Endothelial cell of umbilical vein (primary cell): Measurements from ENCODE around the gene CTNND2. TPM values are rescaled to one million over a fixed set of nuclear protein-coding genes. Genes with fewer than 3 reads are reported as not detected.

Experiments used
- BruUV-seq: library from RNA; stranded (reverse); fragments of 400-500 nt; replicated peaks from 2 replicates; lab custom pipeline; 2021; lab: Mats Ljungman, UMichigan
- CTCF ChIA-PET: fragments of 300-600, 350-600 bp; sonication (Branson Sonifier 250); formaldehyde crosslinking; loops from one replicate; lab custom pipeline; 2021; ENCODE audit warnings: antibody characterized with exemption, inconsistent platforms; lab: Charles Lee
- POLR2A ChIA-PET: fragments of 300-600, 350-600 bp; sonication (Branson Sonifier 250); formaldehyde crosslinking; loops from one replicate; lab custom pipeline; 2021; ENCODE audit warnings: antibody characterized with exemption, inconsistent platforms; lab: Charles Lee
- DNase-seq: peaks from one replicate; pipeline ENCODE4 v3.0.0-alpha.2; 2011; ENCODE audit warnings: low read depth, low spot score
- FAIRE-seq: peaks from 2 replicates; lab custom pipeline; 2011; peaks lifted over from hg19 to GRCh38; lab: Jason Lieb, UNC
- H2AFZ ChIP-seq: 2 replicates; pipeline ENCODE4 v1.6.0; 2012; ENCODE audit warnings: low read depth, low read length, control low read depth, inconsistent platforms
- H3K27ac ChIP-seq: 2 replicates; pipeline ENCODE4 v1.5.1; 2011; ENCODE audit warnings: low read depth, mild to moderate bottlenecking, control low read depth, low read length, moderate library complexity; ENCODE audit not compliant: insufficient read depth
- H3K27me3 ChIP-seq, 2 experiments: 2 replicates each; pipeline versions ENCODE4 v1.6.0 to v1.6.1; 2011; ENCODE audit warnings: low read length in 2 of 2, mixed read lengths in 1 of 2; ENCODE audit not compliant: control insufficient read depth in 2 of 2, insufficient read depth in 2 of 2
- H3K36me3 ChIP-seq, 2 experiments: 2 replicates in 1 of 2; 3 replicates in 1 of 2; pipeline ENCODE4 v1.5.1; 2011; ENCODE audit warnings: low read length in 2 of 2, mild to moderate bottlenecking in 1 of 2, moderate library complexity in 1 of 2; ENCODE audit not compliant: control insufficient read depth in 2 of 2, insufficient read depth in 2 of 2; ENCODE audit errors: extremely low read depth in 1 of 2
- H3K4me1 ChIP-seq: 3 replicates; pipeline ENCODE4 v1.5.1; 2011; ENCODE audit warnings: mild to moderate bottlenecking, low read length; ENCODE audit not compliant: control insufficient read depth, insufficient read depth; ENCODE audit errors: extremely low read depth
- H3K4me2 ChIP-seq: 2 replicates; pipeline ENCODE4 v1.6.1; 2011; ENCODE audit warnings: low read length, control low read depth, mixed read lengths; ENCODE audit not compliant: insufficient read depth
- H3K4me3 ChIP-seq, 3 experiments: fragments of 200-600 bp in 1 of 3; sonication (generic), shearing (Covaris generic) in 1 of 3; replicated peaks in 1 of 3; 2 replicates each; pipeline ENCODE4 v1.5.1; 2011 to 2016; ENCODE audit warnings: control low read depth in 3 of 3, low read length in 3 of 3, mild to moderate bottlenecking in 2 of 3, inconsistent platforms in 1 of 3, low read depth in 1 of 3, moderate library complexity in 1 of 3; ENCODE audit not compliant: insufficient read depth in 1 of 3
- H3K79me2 ChIP-seq: 2 replicates; pipeline ENCODE4 v1.6.0; 2012; ENCODE audit warnings: low read length, inconsistent platforms; ENCODE audit not compliant: control insufficient read depth, insufficient read depth
- H3K9ac ChIP-seq: replicated peaks from 2 replicates; pipeline ENCODE3; 2011; ENCODE audit warnings: low read length, control low read depth; ENCODE audit not compliant: insufficient read depth; ENCODE audit errors: extremely low read depth
- H3K9me1 ChIP-seq: replicated peaks from 3 replicates; pipeline ENCODE4 v1.6.0; 2011; ENCODE audit warnings: mild to moderate bottlenecking, low read length; ENCODE audit not compliant: control insufficient read depth, insufficient read depth; ENCODE audit errors: extremely low read depth
- H3K9me3 ChIP-seq: replicated peaks from 2 replicates; pipeline ENCODE4 v1.5.1; 2012; ENCODE audit warnings: low read length, inconsistent platforms; ENCODE audit not compliant: control insufficient read depth, insufficient read depth
- H4K20me1 ChIP-seq: replicated peaks from 2 replicates; pipeline ENCODE3; 2011; ENCODE audit warnings: mild to moderate bottlenecking, low read length; ENCODE audit not compliant: control insufficient read depth, insufficient read depth; ENCODE audit errors: extremely low read depth
- CTCF ChIP-seq, 2 donors: IDR thresholded peaks; 1 replicate in 1 of 2; 2 replicates in 1 of 2; pipeline ENCODE4 v1.5.1; 2011; ENCODE audit warnings: low read length in 2 of 2, mild to moderate bottlenecking in 2 of 2, moderate library complexity in 2 of 2, control low read depth in 1 of 2, inconsistent platforms in 1 of 2, low read depth in 1 of 2; ENCODE audit not compliant: insufficient read depth in 1 of 2; ENCODE audit errors: extremely low read depth in 1 of 2
- EZH2 ChIP-seq: IDR thresholded peaks from 2 replicates; pipeline ENCODE4 v1.6.1; 2012; ENCODE audit warnings: borderline replicate concordance, low read depth, mild to moderate bottlenecking, moderate library complexity, low read length, inconsistent platforms; ENCODE audit not compliant: severe bottlenecking
- GATA2 ChIP-seq: IDR thresholded peaks from 2 replicates; pipeline ENCODE4 v1.7.0; 2011; ENCODE audit warnings: low read depth, mild to moderate bottlenecking, moderate library complexity, mixed read lengths, low read length; ENCODE audit not compliant: insufficient read length, insufficient read depth
- MAX ChIP-seq: IDR thresholded peaks from 2 replicates; pipeline ENCODE4 v1.6.1; 2011; ENCODE audit not compliant: insufficient read depth, insufficient read length
- POLR2AphosphoS5 ChIP-seq: IDR thresholded peaks from 2 replicates; pipeline ENCODE4 v1.6.1; 2012; ENCODE audit warnings: low read depth, mild to moderate bottlenecking, control low read depth, low read length, moderate library complexity; ENCODE audit not compliant: insufficient read depth
- dilution Hi-C: fragments of 300-500 bp; cut with MboI; formaldehyde crosslinking; loops from one replicate; pipeline ENCODE4 v1.15.0; 2019; ENCODE audit warnings: low sequenced_read_pairs; ENCODE audit not compliant: extremely low pct_ligation_motif_present
- intact Hi-C: fragments of 100-400 bp; cut with micrococcal nuclease; formaldehyde crosslinking; loops from one replicate; pipeline ENCODE4 v1.10.0; 2022
- polyA plus RNA-seq, 4 experiments: library from polyadenylated mRNA; depleted of rRNA in 3 of 4; stranded (reverse) in 3 of 4; unstranded in 1 of 4; fragments of >200 nt; gene quantifications; 2 replicates each; pipeline versions ENCODE4 v1.2.1 to v1.2.3, GENCODE V29; 2011 to 2012; ENCODE audit warnings: missing spikeins in 1 of 4
- total RNA-seq: library from RNA; stranded (reverse); gene quantifications from 2 replicates; pipeline ENCODE4 v1.2.3, GENCODE V29; 2021

Gene CTNND2
- total and polyA plus RNA-seq, 2 donors (not counting 3 experiments of a cell fraction or from before 2014, with no cell fraction given) = not detected

GRCh38 chr5:11384441-11385250, 519.6 kb downstream of the CTNND2 start:
- no peaks in the 10 kb centered on the region for H3K9me1 ChIP-seq
- H2AFZ ChIP-seq = no peak overlapping the region
- DNase-seq (no peak), FAIRE-seq (no peak)
- H3K4me1 ChIP-seq = no peaks in the 10 kb centered on the region
- H3K27me3 ChIP-seq = peaks cover 4% of the 10 kb centered on the region in 2 experiments
- H3K9ac ChIP-seq = no peak overlapping the region
- CTCF ChIA-PET = no interaction called here
- TF ChIP-seq POLR2AphosphoS5 = no peak
- TF ChIP-seq GATA2 = no peak
- no peak for TF ChIP-seq CTCF (IDR thresholded peaks at IDR 0.05; ENCODE audit: extremely low read depth in 1 of 2, insufficient read depth in 1 of 2, low read depth in 1 of 2, low read length in 2 of 2)
- no peak for TF ChIP-seq EZH2
- no peak for TF ChIP-seq MAX
- no peaks in the 10 kb centered on the region for H3K79me2 ChIP-seq
- no peaks in the 10 kb centered on the region for H4K20me1 ChIP-seq
- no peak overlapping the region for H3K27ac ChIP-seq
- intact Hi-C loops (no loop called here), dilution Hi-C loops (no loop called here)
- no peaks in the 10 kb centered on the region for H3K9me3 ChIP-seq
- H3K36me3 ChIP-seq = no peaks in the 10 kb centered on the region
- no peak overlapping the region for H3K4me3 ChIP-seq
- no TSS peak for BruUV-seq
- H3K4me2 ChIP-seq = no peak overlapping the region
- POLR2A ChIA-PET = no interaction called here
